GM12878 (cell line): Measurements from ENCODE around the gene MAST3. TPM values are rescaled to one million over a fixed set of nuclear protein-coding genes. Genes with fewer than 3 reads are reported as not detected.

ENCODE experiments used
- BCL11A ChIP-seq: IDR thresholded peaks from 2 replicates; pipeline ENCODE4 v1.6.1; 2011; ENCODE audit warnings: low read depth, low read length
- KLF5 ChIP-seq: fragments of 450-650 bp; IDR thresholded peaks from 2 replicates; pipeline ENCODE4 v1.6.1; 2014; ENCODE audit warnings: mild to moderate bottlenecking; ENCODE audit not compliant: partially characterized antibody
- LARP7 ChIP-seq: fragments of 450-650 bp; IDR thresholded peaks from 2 replicates; pipeline ENCODE4 v1.6.1; 2017; ENCODE audit warnings: mild to moderate bottlenecking
- MLLT1 ChIP-seq: fragments of 450-650 bp; IDR thresholded peaks from 2 replicates; pipeline ENCODE4 v1.6.1; 2016; ENCODE audit warnings: mild to moderate bottlenecking
- MXI1 ChIP-seq: fragments of 150-350 bp; IDR thresholded peaks from 2 replicates; pipeline ENCODE4 v1.6.1; 2011; ENCODE audit warnings: low read depth, mild to moderate bottlenecking, inconsistent platforms, low read length, improper control_type of control experiment
- NKRF ChIP-seq: fragments of 450-650 bp; conservative IDR thresholded peaks from 2 replicates; pipeline ENCODE4 v1.6.1; 2017; ENCODE audit warnings: mild to moderate bottlenecking, moderate library complexity
- SMARCA5 ChIP-seq: fragments of 450-650 bp; IDR thresholded peaks from 2 replicates; pipeline ENCODE4 v1.6.1; 2017; ENCODE audit warnings: mild to moderate bottlenecking
- ZBTB33 ChIP-seq: fragments of 450-650 bp; IDR thresholded peaks from 2 replicates; pipeline ENCODE4 v1.6.1; 2017; ENCODE audit warnings: mild to moderate bottlenecking
- polyA plus RNA-seq, 11 experiments: library from polyadenylated mRNA; depleted of rRNA in 4 of 11; unstranded in 6 of 11; stranded (reverse) in 5 of 11; fragments of >200 nt; fragmentation: Nextera tagmentation in 4 of 11; fragmentation: Illumina TruSeq in 1 of 11; extraction: Ambion mirVana in 4 of 11; extraction: Trizol in 1 of 11; gene quantifications; 1 replicate in 1 of 11; 2 replicates in 10 of 11; pipeline versions ENCODE4 v1.2.1 to v1.2.3, GENCODE V29; 2011 to 2016; ENCODE audit warnings: inconsistent platforms in 2 of 11, missing spikeins in 2 of 11, low read depth in 1 of 11
- total RNA-seq, 4 experiments: library from RNA; depleted of rRNA in 3 of 4; stranded (reverse); fragments of >200 nt in 3 of 4; fragmentation: Illumina TruSeq in 1 of 4; extraction: Trizol in 1 of 4; gene quantifications; 2 replicates each; pipeline versions ENCODE4 v1.2.1 to v1.2.3, GENCODE V29; 2013 to 2021
- TF ChIP-seq, protein P1 (sequence below): fragments of 450-650 bp; IDR thresholded peaks from 2 replicates; pipeline ENCODE4 v1.6.1; 2016; ENCODE audit warnings: mild to moderate bottlenecking
- TF ChIP-seq, protein P2 (sequence below), 3 experiments: IDR thresholded peaks in 2 of 3; conservative IDR thresholded peaks in 1 of 3; 2 replicates each; pipeline ENCODE4 v1.5.1; 2011; ENCODE audit warnings: low read depth in 3 of 3, low read length in 3 of 3, mild to moderate bottlenecking in 3 of 3, control low read depth in 2 of 3, moderate library complexity in 2 of 3, inconsistent platforms in 1 of 3, mixed read lengths in 1 of 3; ENCODE audit not compliant: control insufficient read depth in 2 of 3, insufficient read depth in 1 of 3; ENCODE audit errors: extremely low read depth in 1 of 3

The MAST3 gene
- total and polyA plus RNA-seq, 10 of the 15 experiments (the other 5 are each of a cell fraction or from before 2014, with no cell fraction given) = 3.0 to 22.2 (median 7.5) TPM

DNA sequence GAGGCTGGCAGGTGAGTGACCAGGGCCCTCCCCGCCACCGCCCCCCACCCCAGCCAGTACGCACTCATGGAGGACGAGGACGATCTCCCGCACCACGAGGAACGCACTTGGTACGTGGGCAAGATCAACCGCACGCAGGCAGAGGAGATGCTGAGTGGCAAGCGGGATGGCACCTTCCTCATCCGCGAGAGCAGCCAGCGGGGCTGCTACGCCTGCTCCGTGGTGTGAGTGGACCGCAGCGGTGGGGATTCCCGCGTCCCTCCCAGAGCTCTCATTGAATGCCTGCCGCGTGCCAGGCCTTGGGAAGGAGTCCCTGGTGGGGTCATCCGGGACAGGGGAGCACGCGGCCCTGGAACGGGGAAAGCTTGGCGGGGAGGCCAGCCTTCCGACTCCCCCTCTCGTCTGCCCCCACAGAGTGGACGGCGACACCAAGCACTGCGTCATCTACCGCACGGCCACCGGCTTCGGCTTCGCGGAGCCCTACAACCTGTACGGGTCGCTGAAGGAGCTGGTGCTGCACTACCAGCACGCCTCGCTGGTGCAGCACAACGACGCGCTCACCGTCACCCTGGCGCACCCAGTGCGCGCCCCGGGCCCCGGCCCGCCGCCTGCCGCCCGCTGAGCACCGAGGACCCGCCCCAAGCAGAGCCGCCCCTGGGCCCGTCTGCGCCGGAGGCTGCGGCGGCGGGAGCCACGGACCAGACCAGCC lies 71.2 kb downstream of the MAST3 start (continued):
- TF ChIP-seq MLLT1 (peak; percentile 60), NKRF (0 out of 2 replicates have a peak, but pooled peaks have one; percentile 33), SMARCA5 (0 out of 2 replicates have a peak, but pooled peaks have one; percentile 21), KLF5 (no peak), ZBTB33 (peak; percentile 67; the same call in 1 of the 2 replicates), MXI1 (no peak), BCL11A (no peak), LARP7 (peak; percentile 38; the same call in 1 of the 2 replicates)
- TF ChIP-seq, protein P1, sequence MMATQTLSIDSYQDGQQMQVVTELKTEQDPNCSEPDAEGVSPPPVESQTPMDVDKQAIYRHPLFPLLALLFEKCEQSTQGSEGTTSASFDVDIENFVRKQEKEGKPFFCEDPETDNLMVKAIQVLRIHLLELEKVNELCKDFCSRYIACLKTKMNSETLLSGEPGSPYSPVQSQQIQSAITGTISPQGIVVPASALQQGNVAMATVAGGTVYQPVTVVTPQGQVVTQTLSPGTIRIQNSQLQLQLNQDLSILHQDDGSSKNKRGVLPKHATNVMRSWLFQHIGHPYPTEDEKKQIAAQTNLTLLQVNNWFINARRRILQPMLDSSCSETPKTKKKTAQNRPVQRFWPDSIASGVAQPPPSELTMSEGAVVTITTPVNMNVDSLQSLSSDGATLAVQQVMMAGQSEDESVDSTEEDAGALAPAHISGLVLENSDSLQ = no peak
- TF ChIP-seq, protein P2, sequence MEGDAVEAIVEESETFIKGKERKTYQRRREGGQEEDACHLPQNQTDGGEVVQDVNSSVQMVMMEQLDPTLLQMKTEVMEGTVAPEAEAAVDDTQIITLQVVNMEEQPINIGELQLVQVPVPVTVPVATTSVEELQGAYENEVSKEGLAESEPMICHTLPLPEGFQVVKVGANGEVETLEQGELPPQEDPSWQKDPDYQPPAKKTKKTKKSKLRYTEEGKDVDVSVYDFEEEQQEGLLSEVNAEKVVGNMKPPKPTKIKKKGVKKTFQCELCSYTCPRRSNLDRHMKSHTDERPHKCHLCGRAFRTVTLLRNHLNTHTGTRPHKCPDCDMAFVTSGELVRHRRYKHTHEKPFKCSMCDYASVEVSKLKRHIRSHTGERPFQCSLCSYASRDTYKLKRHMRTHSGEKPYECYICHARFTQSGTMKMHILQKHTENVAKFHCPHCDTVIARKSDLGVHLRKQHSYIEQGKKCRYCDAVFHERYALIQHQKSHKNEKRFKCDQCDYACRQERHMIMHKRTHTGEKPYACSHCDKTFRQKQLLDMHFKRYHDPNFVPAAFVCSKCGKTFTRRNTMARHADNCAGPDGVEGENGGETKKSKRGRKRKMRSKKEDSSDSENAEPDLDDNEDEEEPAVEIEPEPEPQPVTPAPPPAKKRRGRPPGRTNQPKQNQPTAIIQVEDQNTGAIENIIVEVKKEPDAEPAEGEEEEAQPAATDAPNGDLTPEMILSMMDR (IDR thresholded peaks at IDR 0.05 in 2 of 3, conservative IDR thresholded peaks at IDR 0.05 in 1 of 3; ENCODE audit: control insufficient read depth in 2 of 3, extremely low read depth in 1 of 3, insufficient read depth in 1 of 3, low read depth in 3 of 3, low read length in 3 of 3) = no peak
- TF ChIP-seq, all 136 proteins: peak for 10
